WERI-Rb-1 (cell line): ENCODE results near the gene DGKB.
"Not testable (repeated sequence)": the region's sequence is repeated elsewhere in the genome, so short reads cannot be mapped to it uniquely, and the experiment has no call there.

Source experiments
- DNase-seq: peaks from one replicate; pipeline ENCODE4 v3.0.0-alpha.2; 2020
- H3K27ac ChIP-seq: fragments of 250-450 bp; sonication (Bioruptor Pico); 2 replicates; pipeline ENCODE4 v1.5.1; 2020; ENCODE audit warnings: mild to moderate bottlenecking, moderate library complexity
- H3K27me3 ChIP-seq: fragments of 250-450 bp; sonication (Bioruptor Pico); 2 replicates; pipeline ENCODE4 v1.5.1; 2021; ENCODE audit warnings: mild to moderate bottlenecking, low read depth, moderate library complexity; ENCODE audit not compliant: insufficient read depth, severe bottlenecking
- H3K36me3 ChIP-seq: fragments of 250-450 bp; sonication (Bioruptor Pico); 2 replicates; pipeline ENCODE4 v1.5.1; 2020; ENCODE audit warnings: mild to moderate bottlenecking, moderate library complexity
- H3K4me3 ChIP-seq: 2 replicates; pipeline ENCODE4 v1.5.1; 2011; ENCODE audit warnings: low read depth, mild to moderate bottlenecking, control low read depth, low read length
- H3K9me3 ChIP-seq: fragments of 250-450 bp; sonication (Bioruptor Pico); 2 replicates; pipeline ENCODE4 v1.5.1; 2021; ENCODE audit warnings: mild to moderate bottlenecking, moderate library complexity; ENCODE audit not compliant: severe bottlenecking
- TF ChIP-seq, protein P1 (sequence below): IDR thresholded peaks from 2 replicates; pipeline ENCODE4 v1.5.1; 2011; ENCODE audit warnings: low read depth, mild to moderate bottlenecking, control low read depth, inconsistent platforms, low read length

The DGKB gene

DNA sequence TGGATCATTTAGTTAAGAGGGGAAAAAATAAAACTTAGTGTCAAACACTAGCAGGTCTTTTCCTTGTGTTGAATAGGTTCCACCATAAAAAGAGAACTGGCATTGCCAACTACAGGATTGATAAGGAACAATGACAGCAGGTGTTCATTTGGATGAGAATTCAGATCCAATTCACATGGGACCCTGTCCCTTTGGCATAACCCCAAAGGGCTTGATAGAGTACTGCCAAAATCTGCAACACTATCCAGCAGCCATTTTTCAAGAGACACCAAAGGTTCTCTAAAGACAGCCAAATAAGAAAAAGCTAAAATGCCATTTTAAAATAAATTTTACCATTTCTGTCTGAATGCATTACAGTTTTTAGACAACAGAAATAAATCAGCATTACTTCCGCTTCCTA, 422.3 kb downstream of the DGKB start:
- no peak overlapping the region for H3K27ac ChIP-seq
- H3K27me3 ChIP-seq = no peaks in the 10 kb centered on the region
- no peaks in the 10 kb centered on the region for H3K36me3 ChIP-seq
- no peak overlapping the region for H3K4me3 ChIP-seq
- TF ChIP-seq, protein P1, sequence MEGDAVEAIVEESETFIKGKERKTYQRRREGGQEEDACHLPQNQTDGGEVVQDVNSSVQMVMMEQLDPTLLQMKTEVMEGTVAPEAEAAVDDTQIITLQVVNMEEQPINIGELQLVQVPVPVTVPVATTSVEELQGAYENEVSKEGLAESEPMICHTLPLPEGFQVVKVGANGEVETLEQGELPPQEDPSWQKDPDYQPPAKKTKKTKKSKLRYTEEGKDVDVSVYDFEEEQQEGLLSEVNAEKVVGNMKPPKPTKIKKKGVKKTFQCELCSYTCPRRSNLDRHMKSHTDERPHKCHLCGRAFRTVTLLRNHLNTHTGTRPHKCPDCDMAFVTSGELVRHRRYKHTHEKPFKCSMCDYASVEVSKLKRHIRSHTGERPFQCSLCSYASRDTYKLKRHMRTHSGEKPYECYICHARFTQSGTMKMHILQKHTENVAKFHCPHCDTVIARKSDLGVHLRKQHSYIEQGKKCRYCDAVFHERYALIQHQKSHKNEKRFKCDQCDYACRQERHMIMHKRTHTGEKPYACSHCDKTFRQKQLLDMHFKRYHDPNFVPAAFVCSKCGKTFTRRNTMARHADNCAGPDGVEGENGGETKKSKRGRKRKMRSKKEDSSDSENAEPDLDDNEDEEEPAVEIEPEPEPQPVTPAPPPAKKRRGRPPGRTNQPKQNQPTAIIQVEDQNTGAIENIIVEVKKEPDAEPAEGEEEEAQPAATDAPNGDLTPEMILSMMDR = no peak
- DNase-seq = no peak
- H3K9me3 ChIP-seq = no peaks in the 10 kb centered on the region

DNA sequence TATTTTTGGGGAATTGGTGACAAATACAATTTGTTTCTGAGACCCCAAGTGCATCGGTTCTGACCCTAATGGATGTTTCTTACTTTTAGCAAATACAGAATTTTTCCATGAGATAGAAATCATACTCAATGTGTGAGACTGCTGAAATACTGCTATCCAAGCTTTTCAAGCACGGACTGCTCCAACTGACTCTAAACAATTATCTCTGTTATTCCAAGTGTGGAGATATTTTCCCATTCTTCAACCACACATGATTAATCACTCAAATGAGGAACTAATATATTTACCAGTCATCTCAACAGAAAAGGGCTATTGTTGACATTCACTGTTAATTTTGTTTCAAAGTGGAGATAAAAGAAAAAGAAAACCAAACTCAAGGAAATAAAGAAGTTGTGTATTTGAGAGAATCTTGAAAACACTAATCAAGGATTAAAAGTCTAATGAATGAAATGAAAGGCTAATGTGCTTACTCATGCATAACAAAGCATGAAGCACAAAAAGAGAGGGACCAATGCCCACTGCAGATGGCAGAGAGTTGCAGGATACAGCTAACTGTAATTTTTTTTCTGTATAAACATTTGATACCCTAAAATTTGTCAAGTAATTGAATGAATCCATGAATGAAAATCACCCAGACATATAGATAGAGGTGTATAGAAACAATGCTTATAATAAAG, 423.6 kb downstream of the DGKB start:
- Histone ChIP-seq H3K4me3 (no peak overlapping the region), H3K27me3 (no peaks in the 10 kb centered on the region), H3K36me3 (no peaks in the 10 kb centered on the region), H3K9me3 (no peaks in the 10 kb centered on the region), H3K27ac (no peak overlapping the region)
- TF ChIP-seq, protein P1 = no peak
- DNase-seq = no peak

DNA sequence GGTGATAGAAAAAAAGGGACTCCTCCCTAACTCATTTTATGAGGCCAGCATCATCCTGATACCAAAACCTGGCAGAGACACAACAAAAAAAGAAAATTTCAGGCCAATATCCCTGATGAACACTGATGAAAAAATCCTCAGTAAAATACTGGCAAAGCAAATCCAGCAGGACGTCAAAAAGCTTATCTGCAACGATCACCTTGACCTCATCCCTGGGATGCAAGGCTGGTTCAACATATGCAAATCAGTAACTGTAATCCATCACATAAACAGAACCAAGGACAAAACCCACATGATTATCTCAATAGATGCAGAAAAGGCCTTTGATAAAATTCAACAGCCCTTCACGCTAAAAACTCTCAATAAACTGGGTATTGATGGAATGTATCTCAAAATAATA, 440.8 kb downstream of the DGKB start:
- not testable (repeated sequence) for H3K27ac ChIP-seq, H3K9me3 ChIP-seq, H3K27me3 ChIP-seq, H3K36me3 ChIP-seq, DNase-seq, H3K4me3 ChIP-seq

DNA sequence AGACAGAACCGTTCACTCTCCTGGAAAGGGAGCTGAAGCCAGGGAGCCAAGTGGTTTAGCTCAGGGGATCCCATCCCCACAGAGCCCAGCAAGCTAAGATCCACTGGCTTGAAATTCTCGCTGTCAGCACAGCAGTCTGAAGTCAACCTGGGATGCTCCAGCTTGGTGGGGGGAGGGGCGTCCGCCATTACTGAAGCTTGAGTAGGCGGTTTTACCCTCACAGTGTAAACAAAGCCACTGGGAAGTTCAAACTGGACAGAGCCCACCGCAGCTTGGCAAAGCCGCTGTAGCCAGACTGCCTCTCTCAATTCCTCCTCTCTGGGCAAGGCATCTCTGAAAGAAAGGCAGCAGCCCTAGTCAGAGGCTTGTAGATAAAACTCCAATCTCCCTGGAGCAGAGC, 443.7 kb downstream of the DGKB start:
- not testable (repeated sequence) for H3K27ac ChIP-seq, H3K36me3 ChIP-seq, H3K27me3 ChIP-seq, H3K9me3 ChIP-seq, H3K4me3 ChIP-seq, DNase-seq

DNA sequence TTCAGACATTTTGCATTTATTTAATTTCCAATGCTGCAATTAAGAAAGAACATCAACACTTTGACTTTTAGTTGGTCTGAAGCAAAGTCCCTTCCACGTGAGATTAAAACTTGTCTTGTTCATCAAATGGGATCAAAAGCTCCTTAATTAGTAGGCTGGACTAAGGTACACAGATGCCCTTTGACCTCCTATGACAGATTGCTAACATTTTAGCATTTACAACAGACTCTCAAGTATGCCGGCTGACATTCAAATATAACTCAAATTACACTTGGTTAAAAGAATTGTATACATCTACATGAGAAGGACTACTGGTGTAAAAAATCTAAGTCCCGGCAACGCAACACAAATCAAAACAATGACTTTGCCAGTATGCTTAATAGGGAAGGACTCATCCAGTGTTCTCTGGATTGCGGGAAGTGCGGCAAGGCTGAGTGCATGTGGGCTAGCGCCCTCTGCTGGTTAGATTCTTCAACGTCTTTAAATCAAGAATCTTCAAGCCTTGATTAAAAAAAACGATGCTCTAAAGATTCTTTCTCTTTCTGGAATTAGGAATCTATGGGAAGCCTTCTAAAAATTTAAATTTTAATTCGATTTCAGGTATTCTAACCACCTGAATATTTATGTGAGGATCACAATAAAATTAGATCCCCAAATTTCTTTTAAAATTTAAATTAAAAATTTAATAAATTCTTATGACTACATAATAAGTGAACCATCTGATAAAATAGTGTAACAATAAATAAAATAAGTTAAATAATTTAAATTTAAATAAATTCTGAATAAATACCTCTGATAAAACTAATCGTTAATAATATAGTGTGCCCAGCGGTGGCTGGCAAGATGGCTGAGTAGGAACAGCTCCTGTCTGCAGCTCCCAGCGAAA, 444.7 kb downstream of the DGKB start:
- TF ChIP-seq, protein P1 = peak; percentile 78
- Histone ChIP-seq H3K36me3 (no peaks in the 10 kb centered on the region), H3K27ac (no peak overlapping the region), H3K27me3 (no peaks in the 10 kb centered on the region), H3K4me3 (no peak overlapping the region), H3K9me3 (no peaks in the 10 kb centered on the region)
- DNase-seq = peak; percentile 70

DNA sequence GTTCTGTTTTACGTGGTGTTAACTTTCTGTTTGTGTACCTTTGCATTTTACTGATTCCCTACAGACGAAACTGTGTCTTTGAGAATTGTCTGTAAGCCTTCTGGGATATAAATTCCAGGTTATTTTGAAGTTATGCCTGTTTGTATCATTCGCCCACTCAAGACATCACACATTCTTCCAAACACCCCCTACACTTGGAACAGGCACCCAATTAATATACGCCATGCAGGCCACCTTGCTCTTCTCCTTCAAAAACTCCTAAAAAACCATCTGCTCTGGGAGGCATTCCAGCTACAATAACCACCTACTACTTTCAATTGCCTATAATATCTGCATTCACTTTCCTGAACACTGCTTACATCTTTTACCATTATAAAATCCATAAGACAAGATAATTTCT, 453.3 kb downstream of the DGKB start:
- H3K4me3 ChIP-seq = no peak overlapping the region
- TF ChIP-seq, protein P1 = no peak

DNA sequence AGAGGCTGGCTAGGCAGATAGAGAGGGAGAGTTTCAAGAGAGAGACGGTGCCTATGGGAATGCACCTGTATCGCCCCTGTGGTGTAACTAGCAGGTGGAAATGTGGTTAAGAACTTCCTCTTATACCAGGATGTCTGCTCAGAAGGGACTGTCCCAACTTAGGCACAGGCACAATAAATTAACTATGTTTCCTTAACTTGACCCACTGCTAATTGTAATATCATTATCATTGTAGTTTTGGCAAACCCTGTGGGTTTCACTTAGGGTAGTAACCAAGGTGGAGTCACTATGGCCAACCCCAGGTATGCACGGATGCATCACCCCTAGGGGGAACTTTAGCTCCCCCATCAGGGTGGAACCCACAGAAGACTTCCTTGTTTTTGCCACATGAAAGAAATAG, 455.7 kb downstream of the DGKB start:
- no peak overlapping the region for H3K4me3 ChIP-seq
- TF ChIP-seq, protein P1 = no peak
- H3K27me3 ChIP-seq = no peaks in the 10 kb centered on the region

More for the DNA sequence above, 453.3 kb downstream of the DGKB start:
- Histone ChIP-seq H3K27ac (no peak overlapping the region), H3K27me3 (no peaks in the 10 kb centered on the region), H3K9me3 (no peaks in the 10 kb centered on the region), H3K36me3 (no peaks in the 10 kb centered on the region)
- no peak for DNase-seq

More for the DNA sequence above, 455.7 kb downstream of the DGKB start:
- no peaks in the 10 kb centered on the region for H3K36me3 ChIP-seq
- no peaks in the 10 kb centered on the region for H3K9me3 ChIP-seq
- H3K27ac ChIP-seq = no peak overlapping the region
- no peak for DNase-seq
